GM18873 (cell line): Measurements from ENCODE around the gene HYDIN.

Source experiments
- ATAC-seq: cut with Tn5 transposase; IDR thresholded peaks from one replicate; pipeline ENCODE4 v1.9.1; 2021; ENCODE audit warnings: mild to moderate bottlenecking, moderate library complexity, moderate number of reproducible peaks; ENCODE audit not compliant: unreplicated experiment, low FRiP score

Gene HYDIN

DNA sequence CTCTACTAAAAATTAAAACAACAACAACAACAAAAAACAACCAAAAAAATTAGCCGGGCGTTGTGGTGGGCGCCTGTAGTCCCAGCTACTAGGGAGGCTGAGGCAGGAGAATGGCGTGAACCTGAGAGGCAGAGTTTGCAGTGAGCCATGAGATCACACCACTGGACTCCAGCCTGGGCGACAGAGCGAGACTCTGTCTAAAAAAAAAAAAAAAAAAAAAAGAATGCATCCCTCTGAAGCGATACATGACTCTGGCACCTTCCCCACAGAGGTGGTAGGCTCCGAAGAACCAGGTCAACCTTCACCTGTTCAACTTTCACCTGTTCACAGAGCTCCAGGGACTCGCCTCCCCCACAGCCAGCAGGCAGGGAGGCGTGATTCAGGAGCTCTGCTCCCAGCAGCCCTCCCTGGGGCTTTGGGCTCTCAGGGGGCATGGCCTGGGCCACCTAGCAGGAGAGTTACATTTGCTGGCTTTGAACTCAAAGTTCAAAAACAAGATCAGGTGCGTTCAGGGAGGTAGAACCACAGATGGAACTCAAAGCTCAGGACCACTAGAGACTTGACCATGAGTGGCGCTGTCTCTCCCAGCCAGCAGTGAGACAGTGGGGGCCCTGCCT is 435.1 kb downstream of the HYDIN start:
- no peak for ATAC-seq

DNA sequence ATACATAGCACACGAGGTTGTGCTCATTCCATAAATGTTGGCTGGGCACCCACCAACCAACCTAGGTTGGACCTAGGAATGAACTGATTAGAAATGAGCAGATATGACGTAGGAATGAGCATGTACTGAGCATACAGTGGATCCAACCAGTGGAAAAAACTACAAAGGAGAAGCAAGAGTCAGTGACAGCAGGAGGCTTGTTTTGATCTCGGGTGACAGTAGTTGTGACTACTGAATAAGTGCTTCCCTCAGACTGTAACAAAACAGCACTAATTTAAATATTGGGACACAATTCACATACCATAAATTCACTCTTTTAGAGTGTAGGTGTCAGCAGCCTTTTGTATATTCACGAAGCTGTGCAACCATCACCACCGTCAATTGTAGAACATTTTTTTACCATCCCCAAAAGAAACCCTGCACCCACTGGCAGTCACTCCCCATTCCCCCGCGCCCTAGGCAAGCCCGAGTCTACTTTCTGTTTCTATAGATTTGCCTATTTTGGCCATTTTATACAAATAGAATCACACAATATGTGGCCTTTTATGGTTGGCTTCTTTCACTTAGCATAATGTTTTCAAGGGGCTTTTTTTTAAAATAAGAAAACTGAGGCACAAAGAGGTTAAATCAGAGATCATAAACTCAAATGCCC is 436.5 kb downstream of the HYDIN start:
- ATAC-seq = no peak

DNA sequence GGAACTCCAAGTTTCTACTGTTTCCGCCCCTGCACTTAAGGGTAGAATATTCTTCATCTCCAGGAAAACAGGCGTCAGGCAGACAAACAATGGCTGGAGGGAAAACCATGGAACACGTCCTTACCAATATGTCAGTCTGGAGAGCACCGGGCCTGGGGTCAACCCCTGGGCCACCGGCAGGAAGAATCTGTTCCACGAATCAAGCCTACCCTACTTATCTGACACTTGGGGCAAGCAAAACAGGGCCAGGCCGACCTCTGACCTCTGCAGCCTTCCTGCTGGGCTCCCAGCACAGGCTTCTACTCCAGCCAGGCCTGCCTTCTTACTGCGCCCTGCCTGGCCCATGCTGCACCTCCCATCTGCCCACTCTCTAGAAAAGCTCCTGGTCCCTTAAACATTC is 439.7 kb downstream of the HYDIN start:
- no peak for ATAC-seq

DNA sequence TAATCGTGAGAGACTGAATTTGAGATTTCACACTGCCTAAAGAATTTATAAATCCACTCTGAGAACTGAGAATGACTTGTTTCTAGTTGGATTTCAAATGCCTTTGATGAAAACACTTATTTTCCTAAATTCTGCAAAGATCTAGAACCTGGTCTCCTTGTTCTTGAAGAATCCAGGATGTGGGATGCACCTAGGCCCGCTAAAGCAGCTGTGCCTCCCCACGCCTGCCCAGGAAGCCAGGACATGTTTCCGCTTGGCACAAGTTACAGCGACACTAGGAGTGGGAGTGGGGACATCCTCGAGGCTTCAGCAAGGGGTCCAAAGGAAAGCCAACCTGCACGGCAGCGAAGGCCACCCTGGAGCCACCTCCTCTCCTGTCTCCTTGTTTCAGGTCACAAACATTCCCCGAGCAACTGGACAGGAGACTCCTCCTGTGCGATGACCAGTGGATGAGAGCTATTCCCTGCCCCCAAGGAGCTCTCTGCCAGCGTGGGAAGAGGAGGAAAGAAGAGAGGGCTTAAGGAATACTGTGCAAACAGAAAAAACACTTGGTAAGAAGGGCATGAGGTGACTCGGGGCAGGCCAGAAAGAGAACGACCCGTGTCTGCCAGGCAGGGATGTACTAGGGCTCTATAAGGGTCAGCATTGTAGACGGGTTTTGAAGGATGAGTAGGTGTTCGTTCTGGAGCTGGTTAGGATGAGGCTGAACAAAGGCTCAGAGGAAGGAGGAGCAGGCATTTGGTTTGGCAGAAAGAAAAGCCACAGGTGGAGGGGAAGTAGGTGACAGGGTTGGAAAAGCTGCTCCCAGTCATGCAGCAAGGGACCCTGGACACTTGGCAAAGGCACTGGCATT is 440.7 kb downstream of the HYDIN start:
- no peak for ATAC-seq

DNA sequence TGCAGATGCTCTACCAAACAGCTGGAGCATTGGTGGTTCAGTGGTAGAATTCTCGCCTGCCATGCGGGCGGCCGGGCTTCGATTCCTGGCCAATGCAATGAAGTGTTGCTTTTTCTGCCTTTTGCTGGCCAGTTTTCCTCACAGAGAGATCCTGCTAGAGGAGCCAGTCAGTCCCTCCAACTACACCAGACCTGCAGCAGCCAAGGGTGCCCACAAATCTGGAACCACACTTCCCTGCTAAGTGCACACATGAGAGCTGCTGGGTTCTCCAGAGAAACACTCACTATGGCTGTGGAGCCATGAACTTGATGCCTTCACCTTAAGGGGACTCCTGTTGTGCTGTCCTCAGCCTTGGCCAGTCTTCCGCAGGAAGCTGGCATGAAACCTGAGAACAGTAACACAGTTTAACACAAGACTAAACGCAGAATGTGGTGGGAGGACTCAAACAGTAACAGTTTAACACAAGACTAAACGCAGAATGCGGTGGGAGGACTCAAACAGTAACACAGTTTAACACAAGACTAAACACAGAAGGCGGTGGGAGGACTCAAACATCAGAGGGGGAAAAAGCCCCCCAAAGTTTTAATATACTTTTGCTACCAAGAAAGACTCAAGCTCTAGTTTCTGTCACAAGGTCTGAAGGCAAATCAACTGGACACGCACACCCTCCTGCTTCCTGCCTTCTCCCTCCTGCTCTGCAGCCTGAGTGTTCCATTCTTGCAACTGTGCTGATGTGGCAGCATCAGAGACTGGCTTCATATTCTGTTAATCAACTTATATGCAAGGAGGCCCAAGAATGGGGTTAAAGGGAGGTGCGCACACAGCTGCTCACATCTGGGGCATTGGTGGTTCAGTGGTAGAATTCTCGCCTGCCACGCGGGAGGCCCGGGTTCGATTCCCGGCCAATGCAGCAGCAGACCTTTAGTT is 441.6 kb downstream of the HYDIN start:
- ATAC-seq = no peak

DNA sequence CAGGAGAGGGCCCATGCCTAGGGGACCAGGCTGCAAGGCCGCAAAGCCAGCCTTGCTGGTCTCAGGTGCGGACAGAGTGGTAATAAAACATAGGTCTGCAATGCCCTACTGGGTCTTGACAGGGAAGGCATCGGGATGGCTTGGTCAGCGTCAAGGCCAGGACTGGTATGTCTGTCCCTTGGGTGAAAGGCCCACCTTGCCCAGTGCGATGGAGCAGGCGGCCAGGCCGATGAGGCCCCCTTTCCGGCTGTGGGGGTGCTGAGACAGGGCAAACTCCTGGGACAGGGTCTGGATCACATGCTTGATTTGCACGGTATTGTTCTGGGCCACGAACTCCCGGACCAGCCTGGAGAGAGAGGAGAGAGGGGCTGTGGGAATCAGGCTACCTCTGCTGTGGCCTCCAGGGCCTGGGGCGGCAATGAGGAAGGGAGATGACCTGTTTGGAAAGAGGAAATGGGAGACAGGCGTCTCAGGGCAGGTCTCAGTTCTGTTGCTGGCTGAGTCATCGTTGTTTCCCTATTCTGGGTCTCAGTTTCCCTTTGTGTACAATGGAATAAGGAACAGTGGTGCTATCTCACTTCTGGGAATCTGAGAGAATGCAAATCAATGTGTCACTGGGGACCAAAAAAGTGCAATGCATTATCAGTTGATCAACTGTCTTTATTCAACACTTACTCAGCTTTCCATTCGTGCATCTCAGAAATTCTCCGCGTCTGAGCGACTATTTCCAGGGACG is 444.3 kb downstream of the HYDIN start:
- ATAC-seq = no peak

DNA sequence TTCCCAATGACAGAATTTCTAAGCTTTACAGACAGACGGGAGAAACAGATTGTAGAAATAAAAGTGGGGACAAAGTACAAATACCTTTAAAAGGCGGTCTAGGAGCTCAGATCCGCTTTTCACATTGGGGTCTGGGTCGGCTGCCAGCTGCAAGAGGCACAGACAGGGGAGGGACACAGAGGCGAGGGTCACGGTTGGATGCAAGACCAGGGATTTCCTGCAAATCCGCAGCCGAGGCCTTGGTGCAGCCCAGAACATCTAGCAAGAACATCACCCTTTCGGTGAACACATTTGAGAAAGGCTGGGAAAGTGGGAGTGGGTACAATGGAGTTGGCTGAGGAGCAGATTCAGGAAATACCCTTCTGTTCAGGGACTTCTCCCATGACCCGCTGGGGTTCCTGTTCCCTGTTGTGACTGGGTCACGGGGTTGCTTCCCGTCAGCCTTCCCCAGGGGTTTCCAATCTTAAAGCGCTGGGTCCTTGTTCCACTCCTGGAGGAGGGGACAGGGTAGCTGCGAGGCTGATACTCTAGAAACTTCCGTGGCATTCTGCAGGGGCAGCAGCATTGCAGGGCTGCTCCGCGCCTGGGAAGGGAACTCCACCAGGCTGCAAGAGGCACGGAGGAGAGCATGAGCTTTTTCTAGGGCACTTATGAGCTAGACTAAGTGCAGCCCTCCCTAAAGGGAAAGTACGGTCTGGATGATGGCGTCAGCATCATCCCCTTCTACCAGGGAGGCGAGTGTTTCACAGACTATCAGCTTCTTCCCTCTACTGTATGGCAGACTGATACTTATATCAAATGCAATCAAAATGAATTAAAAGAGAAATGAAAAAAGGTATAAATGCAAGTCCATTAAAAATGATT is 445.6 kb downstream of the HYDIN start:
- ATAC-seq = no peak

DNA sequence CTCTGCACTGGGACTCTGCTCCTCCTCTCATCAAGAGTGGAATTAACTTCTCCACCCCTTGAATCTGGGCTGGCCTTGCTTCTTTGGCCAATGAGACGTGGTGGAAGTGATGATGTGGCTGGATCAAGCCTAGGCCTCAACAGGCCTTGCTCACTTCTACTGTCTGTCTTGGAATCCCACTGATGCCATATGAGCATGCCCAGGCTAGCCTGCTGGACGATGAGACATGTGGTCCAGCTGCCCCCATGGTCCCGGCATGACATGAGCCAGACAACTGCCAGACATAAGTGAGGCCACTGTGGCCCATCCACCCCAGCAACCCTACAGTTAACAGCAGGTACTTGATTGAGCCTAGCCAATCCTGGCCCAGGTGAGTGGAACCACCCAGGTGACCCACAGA is 448.3 kb downstream of the HYDIN start:
- ATAC-seq = no peak

DNA sequence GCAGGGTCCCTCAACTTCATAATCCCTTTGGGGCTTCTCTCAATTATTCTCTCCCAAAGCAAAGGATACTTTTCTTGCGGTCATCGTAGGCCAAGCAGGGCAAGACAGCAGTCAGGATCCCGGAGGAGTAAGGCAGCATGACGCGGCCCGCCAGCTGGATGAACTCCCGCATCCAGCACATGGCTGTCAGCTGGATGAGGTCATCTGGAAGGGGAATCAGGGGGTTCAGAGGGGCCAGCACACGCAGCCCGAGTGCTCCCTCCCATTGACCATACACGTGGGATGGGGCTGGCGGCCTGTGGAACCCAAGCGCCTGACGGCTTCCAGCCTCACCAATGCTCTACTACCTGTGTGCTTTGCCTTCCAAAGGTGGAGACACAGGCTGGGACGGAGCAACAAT is 448.7 kb downstream of the HYDIN start:
- no peak for ATAC-seq

DNA sequence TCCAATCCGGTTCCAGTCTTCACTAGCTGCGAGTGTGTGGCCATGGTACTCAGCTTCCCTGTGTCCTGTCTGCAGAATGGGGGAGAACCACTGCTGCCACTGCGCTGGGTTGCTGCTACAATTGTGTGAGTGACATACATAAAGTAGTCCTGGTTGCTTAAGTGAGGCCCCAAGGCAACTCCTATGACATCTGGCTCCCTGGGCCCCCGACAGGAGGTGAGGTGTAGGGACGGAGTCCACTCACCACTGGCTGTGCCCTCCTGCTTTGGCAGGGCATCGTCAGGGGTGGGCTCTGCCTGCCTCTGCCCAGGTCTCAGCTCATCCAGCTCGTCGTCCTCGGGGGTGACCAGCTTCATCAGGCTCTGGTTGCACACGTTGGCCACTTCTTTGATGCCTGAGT is 450.0 kb downstream of the HYDIN start:
- no peak for ATAC-seq

DNA sequence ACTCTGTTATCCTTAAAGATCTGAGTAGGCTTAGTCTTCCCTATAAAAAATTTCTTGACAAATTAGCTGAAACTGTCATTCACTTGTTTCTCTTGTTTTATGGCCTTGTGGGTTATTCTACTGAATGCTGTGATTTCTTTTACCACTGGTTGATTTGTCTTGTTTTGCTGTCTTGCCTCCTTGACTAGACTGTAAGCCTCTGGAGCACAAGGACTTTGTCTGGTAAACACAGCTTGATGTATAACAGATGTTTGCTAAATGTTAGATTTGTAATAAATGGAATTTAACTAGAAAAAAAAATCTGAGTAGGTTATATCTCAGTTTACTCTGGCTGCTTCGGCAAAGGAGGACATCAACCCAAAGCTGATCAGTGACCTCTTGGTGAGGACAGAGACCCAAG is 451.2 kb downstream of the HYDIN start:
- ATAC-seq = no peak

DNA sequence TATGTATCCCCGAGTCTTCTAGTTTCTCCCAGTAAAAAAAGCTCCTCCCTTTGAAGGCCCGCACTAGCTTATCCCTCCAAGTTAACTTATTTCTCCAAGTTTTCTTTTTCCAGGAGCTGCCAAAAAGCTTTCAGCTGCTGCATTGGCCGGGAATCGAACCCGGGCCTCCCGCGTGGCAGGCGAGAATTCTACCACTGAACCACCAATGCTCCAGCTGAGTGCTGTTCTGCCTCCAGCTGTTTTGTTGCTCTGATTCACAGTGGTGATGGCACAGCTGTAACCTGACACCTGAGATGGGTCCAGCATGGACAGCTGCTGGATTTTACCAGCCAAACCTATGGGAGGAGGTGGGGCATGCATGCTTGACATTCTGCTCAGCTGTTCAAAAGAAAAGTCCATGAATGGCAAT is 451.6 kb downstream of the HYDIN start:
- ATAC-seq = no peak

DNA sequence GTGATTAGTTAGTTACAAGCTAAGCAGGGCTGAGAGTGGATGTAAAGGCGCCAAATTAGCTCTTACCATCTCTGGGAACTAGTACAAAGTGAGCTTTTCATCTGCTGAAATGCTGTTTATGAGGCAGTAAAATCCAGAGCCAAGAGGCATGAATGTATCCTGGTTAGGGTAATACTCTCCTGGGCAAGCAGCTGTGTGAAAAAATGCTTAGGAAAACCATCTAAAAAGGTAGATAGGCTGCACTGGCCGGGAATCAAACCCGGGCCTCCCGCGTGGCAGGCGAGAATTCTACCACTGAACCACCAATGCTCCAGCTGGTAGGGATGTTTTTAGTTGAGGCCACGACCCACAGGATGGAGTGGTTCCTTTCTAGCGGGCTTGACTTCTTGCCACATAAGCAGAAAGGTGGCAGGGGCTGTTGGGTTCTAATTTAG is 452.5 kb downstream of the HYDIN start:
- ATAC-seq = no peak

DNA sequence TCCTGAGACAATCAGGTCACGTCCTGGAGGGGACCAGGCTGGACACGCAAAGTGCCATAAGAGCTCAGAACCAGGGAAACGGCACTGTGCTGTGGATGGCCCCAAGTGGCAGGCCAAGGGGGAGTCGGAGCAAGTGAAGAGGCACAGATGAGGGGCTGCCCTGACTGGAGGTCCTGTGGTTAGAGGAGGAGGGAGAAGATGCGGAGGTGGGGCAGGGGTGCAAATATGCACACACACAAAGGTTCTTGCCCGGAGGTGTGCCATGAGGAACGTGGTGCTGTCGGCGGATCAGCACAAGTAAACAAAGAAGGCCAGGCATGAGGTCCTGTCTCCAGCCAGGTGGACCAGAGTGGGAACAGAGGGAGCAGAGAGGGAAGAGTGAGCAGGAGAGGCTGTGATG is 453.0 kb downstream of the HYDIN start:
- ATAC-seq = no peak

DNA sequence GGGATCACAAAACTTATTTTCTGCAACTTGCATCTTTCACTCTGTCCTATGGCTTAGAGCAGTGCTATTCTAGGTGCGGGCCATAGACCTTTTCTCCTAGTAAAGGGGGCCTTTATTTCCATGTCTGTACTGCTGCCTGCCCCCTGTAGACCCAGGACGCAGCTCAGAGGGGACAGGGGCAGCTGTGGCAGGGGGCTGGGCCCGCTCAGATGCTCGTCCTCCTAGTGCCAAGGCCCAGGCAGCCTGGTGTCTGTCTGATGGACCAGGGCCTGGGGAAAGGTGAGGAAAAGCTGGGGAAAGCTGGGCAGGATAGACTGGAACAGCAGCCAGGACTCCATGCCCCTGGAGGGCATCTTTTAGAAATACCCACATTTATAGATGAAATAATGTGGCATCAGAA is 455.1 kb downstream of the HYDIN start:
- no peak for ATAC-seq

DNA sequence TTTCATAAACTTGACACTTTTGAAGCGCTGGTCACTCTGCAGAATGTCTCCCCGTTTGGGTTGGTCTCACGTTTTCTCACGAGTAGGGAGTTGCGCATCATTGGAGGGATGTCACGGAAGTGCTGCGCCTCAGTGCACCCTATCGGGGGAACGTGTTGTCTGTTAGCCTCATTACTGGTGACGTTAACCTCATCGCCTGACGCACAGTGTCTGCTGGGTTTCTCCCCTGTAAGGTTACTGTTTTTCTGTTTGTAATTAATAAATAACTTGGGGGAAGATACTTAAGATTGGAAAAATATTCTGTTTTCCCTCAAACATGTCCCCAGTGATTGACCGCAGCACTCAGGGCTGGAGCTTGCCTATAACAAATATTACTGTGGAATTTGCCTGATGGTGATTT is 456.3 kb downstream of the HYDIN start:
- no peak for ATAC-seq

DNA sequence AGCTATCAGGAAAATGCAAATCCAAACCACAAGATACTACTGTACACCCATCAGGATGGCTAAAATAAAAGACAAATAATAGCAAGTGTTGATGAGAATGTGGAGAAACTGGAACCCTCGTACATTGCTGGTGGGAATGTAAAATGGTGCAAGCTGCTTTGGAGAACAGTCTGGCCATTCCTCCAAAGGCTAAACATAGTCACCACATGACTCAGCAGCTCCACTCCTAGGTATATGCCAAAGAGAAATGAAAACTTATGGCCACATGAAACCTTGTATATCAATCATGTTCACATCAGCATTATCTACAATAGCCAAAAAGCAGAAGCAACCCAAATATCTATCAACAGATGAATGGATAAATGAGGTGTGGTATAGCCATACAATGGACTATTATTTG is 458.0 kb downstream of the HYDIN start:
- no peak for ATAC-seq

DNA sequence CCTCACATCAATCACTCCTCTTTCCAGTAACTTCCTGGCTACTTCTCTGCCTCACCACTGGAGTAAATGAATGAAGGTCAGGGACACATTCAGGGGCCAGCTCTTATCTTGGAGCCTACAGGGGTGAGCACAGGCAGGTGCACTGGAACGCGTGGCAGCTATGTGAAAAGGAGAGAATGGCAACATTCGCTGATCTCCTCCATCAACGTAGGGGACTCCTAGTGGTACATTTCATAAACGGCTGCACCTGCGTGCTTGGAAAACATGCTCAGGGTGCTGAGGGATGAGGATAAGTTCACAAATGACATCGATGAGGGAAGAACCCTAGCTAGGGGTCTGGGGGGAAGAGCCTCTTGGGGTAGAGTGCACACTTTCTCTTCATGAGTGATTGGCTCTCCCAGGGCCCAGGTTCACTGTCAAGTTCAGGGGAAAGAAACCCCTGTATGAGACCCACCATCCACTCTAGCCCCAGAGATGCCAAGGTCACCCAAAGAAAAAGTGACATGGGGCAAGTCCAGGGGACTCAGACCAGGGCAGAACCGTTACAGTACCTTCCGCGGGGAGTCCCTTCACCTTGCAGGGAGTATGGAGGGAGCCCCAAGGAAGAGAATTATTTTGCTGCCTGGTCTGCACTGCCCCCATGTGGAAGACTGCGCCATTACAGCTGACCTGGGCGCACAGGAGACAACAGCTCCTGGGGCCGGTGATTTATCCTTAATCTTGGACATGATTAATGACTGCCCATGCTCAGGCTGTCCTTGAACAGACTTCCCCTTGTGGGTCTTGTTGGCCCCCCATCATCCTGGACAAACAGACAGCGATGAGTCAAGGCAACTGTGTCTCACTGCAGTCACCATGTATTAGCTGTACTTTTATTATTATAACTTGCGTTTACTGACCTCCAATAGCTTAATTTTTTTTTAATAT is 459.6 kb downstream of the HYDIN start:
- no peak for ATAC-seq
